ENCODE measurements around the gene ARHGEF4.
"Not testable (repeated sequence)": the region's sequence is repeated elsewhere in the genome, so short reads cannot be mapped to it uniquely, and the experiment has no call there.

Gene ARHGEF4

DNA sequence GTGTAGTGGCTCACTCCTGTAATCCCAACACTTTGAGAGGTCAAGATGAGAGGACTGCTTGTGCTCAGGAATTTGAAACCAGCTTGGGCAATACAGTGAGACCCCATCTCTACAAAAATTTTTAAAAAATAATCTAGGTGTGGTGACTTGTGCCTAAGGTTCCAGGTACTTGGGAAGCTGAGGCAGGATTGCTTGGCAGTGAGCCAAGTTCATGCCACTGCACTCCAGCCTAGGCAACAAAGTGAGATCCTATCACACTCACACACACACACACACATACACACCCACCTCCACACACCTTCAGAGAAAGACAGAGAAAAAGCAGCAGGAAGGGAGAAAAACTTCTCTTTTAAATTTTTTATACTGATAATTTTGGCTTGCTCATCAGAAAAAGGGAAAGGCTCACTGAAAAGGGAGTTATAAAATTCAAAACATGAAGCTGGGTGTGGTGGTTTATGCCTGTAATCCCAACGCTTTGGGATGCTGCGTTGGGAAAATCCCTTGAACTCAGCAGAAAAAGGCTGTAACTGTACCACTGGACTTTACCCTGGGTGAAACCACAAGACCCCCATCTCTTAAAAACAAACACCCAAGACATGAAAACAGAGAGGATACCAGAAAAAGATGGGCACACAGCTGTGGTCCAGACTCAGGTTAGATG, 230.9 kb downstream of the ARHGEF4 start:
- TF ChIP-seq, protein P1, sequence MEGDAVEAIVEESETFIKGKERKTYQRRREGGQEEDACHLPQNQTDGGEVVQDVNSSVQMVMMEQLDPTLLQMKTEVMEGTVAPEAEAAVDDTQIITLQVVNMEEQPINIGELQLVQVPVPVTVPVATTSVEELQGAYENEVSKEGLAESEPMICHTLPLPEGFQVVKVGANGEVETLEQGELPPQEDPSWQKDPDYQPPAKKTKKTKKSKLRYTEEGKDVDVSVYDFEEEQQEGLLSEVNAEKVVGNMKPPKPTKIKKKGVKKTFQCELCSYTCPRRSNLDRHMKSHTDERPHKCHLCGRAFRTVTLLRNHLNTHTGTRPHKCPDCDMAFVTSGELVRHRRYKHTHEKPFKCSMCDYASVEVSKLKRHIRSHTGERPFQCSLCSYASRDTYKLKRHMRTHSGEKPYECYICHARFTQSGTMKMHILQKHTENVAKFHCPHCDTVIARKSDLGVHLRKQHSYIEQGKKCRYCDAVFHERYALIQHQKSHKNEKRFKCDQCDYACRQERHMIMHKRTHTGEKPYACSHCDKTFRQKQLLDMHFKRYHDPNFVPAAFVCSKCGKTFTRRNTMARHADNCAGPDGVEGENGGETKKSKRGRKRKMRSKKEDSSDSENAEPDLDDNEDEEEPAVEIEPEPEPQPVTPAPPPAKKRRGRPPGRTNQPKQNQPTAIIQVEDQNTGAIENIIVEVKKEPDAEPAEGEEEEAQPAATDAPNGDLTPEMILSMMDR (conservative IDR thresholded peaks at IDR 0.05; ENCODE audit: low read depth, low read length): no peak
- no peak overlapping the region for H3K4me3 ChIP-seq (ENCODE audit: low read length)
- DNase-seq (ENCODE audit: low read depth): no peak

- H3K4me3 ChIP-seq (ENCODE audit: low read length); DNase-seq (ENCODE audit: low read depth): not testable (repeated sequence)
These were observed 231.5 kb downstream of the ARHGEF4 start for GRCh38 chr2:131068172-131068571.

DNA sequence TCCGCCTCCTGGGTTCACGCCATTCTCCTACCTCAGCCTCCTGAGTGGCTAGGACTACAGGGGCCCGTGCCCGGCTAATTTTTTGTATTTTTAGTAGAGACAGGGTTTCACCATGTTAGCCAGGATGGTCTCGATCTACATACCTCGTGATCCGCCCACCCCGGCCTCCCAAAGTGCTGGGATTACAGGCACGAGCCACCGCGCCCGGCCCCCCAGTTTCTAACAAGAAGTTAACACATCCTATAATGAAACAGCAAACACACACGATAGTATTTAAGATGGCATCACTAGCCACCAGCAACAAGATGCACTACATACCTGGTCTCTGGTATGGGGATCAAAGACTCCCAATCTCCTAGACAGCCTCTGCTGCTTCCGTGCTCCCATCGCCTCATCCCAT, 238.9 kb downstream of the ARHGEF4 start:
- not testable (repeated sequence) for DNase-seq (ENCODE audit: low read depth); H3K4me3 ChIP-seq (ENCODE audit: low read length)

DNA sequence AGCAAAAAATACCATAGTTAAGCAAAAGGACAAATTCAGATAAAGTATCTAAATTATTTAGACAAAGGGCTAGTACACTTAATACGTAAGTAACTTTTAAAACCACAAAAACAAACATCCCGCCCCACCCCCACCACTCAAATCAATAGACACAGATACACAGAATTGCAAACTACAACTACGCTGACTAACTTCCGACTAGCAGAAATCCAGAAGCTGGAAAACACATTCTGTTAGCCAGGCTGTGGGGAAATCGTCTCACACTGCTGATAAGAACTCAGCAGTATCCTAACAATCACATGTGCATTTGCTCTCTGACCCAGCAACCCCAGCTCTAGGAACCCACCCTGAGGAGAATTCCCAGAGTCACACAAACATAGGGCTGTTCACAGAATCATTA, 240.0 kb downstream of the ARHGEF4 start:
- TF ChIP-seq, protein P1 (conservative IDR thresholded peaks at IDR 0.05; ENCODE audit: low read depth, low read length): no peak
- DNase-seq (ENCODE audit: low read depth): no peak
- H3K4me3 ChIP-seq (ENCODE audit: low read length): no peak overlapping the region

- TF ChIP-seq, protein P1 (conservative IDR thresholded peaks at IDR 0.05; ENCODE audit: low read depth, low read length): no peak
- no peak for DNase-seq (ENCODE audit: low read depth)
- no peak overlapping the region for H3K4me3 ChIP-seq (ENCODE audit: low read length)
These were observed 240.6 kb downstream of the ARHGEF4 start for GRCh38 chr2:131077182-131077846.

DNA sequence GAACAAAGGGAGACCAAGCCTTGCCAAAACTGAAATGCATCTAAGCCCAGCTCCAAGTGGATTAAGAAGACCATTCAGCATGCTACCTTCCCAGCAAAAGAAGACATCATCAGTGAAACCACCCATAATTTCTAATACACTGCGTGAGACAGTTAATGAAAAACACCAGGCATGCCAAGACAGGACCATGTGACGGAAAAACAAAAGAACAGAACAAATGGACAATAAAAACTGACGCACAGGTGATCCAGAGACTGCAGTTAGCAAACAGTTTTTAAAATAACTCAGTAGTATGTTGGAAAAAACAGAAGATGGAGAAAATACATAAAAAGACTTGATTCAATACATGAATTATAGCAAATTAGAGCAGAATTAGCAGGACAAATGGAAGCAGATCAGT, 241.3 kb downstream of the ARHGEF4 start:
- TF ChIP-seq, protein P1 (conservative IDR thresholded peaks at IDR 0.05; ENCODE audit: low read depth, low read length): no peak
- no peak for DNase-seq (ENCODE audit: low read depth)
- no peak overlapping the region for H3K4me3 ChIP-seq (ENCODE audit: low read length)

- DNase-seq (ENCODE audit: low read depth); H3K4me3 ChIP-seq (ENCODE audit: low read length): not testable (repeated sequence)
These were observed 243.2 kb downstream of the ARHGEF4 start for GRCh38 chr2:131079931-131080330.

GRCh38 chr2:131081190-131081589, 244.5 kb downstream of the ARHGEF4 start:
- no peak for DNase-seq (ENCODE audit: low read depth)

More at GRCh38 chr2:131081190-131081589, 244.5 kb downstream of the ARHGEF4 start:
- no peak overlapping the region for H3K4me3 ChIP-seq (ENCODE audit: low read length)
- TF ChIP-seq, protein P1 (conservative IDR thresholded peaks at IDR 0.05; ENCODE audit: low read depth, low read length): no peak

Data from retinal pigment epithelial cell (primary cell).